Transverse colon (tissue), 4 donors: ENCODE data around the gene CISH. TPM values are rescaled to one million over a fixed set of nuclear protein-coding genes. Genes with fewer than 3 reads are reported as not detected.
A peak's percentile ranks its signal among the peaks of the same experiment; 100 is the strongest.

ENCODE experiments used
- DNase-seq: peaks from one replicate; pipeline ENCODE4 v3.0.0-alpha.2; 2019
- H3K27ac ChIP-seq, 4 donors: fragments of 200-600 bp; sonication (generic); 2 replicates each; pipeline ENCODE4 v1.5.1; 2016 to 2018; ENCODE audit warnings: inconsistent platforms in 4 of 4
- H3K27me3 ChIP-seq: fragments of 200-600 bp; sonication (generic); 2 replicates; pipeline ENCODE4 v1.5.1; 2017; ENCODE audit warnings: inconsistent platforms
- H3K36me3 ChIP-seq, 4 donors: fragments of 200-600 bp; sonication (generic); 2 replicates each; pipeline ENCODE4 v1.5.1; 2017 to 2019; ENCODE audit warnings: inconsistent platforms in 4 of 4
- H3K4me1 ChIP-seq, 4 donors: fragments of 200-600 bp; sonication (generic); 2 replicates each; pipeline ENCODE4 v1.5.1; 2017 to 2020; ENCODE audit warnings: inconsistent platforms in 4 of 4
- H3K4me3 ChIP-seq, 4 donors: fragments of 200-600 bp; sonication (generic); 1 replicate in 1 of 4; 2 replicates in 3 of 4; pipeline versions ENCODE4 v1.5.1 to v1.6.1; 2017 to 2019; ENCODE audit warnings: inconsistent platforms in 4 of 4
- H3K9me3 ChIP-seq, 2 donors: fragments of 200-600 bp; sonication (generic); 2 replicates each; pipeline ENCODE4 v1.5.1; 2017 to 2019; ENCODE audit warnings: inconsistent platforms in 2 of 2
- EP300 ChIP-seq: sonication (generic); formaldehyde crosslinking; IDR thresholded peaks from one replicate; pipeline ENCODE4 v1.6.1; 2017; ENCODE audit warnings: antibody characterized with exemption, low read depth
- POLR2A ChIP-seq: fragments of 450-650 bp; IDR thresholded peaks from one replicate; pipeline ENCODE4 v1.6.1; 2016; ENCODE audit warnings: antibody characterized with exemption, mild to moderate bottlenecking, moderate library complexity
- POLR2AphosphoS5 ChIP-seq, 3 donors: sonication (generic); formaldehyde crosslinking; IDR thresholded peaks; one replicate each; pipeline ENCODE4 v1.6.1; 2016; ENCODE audit warnings: antibody characterized with exemption in 3 of 3
- WGBS, 2 donors: methylation state at CpG; one replicate each; pipeline ENCODE4 v1.1.5; 2018; ENCODE audit warnings: low coverage in 1 of 2; 5-methylcytosine and 5-hydroxymethylcytosine counted together
- in situ Hi-C, 4 donors: fragments of 200-750 bp; cut with MboI; loops; one replicate each; pipeline versions ENCODE4 v1.15.0 to v1.15.1; 2017; ENCODE audit warnings: low sequenced_read_pairs in 3 of 4, low pct_ligation_motif_present in 1 of 4, low pct_unique_long_range_greater_than_20kb in 1 of 4
- intact Hi-C: fragments of 100-400 bp; cut with DNase I; formaldehyde crosslinking; loops from one replicate; pipeline ENCODE4 v1.15.1; 2023; ENCODE audit warnings: low total_unique reads
- total RNA-seq, 4 donors: library from RNA; depleted of rRNA; stranded (reverse); fragments of >200 nt; gene quantifications; one replicate each; pipeline ENCODE4 v1.1.0, GENCODE V29; 2016
- TF ChIP-seq, protein P1 (sequence below), 5 experiments: fragments of 200-600 bp in 3 of 5; fragments of 450-650 bp in 2 of 5; sonication (generic) in 3 of 5; IDR thresholded peaks; 1 replicate in 2 of 5; 2 replicates in 3 of 5; pipeline ENCODE4 v1.5.1; 2016 to 2017; ENCODE audit warnings: antibody characterized with exemption in 5 of 5, inconsistent platforms in 3 of 5, mild to moderate bottlenecking in 2 of 5, moderate library complexity in 1 of 5

The CISH gene
- total RNA-seq, 4 donors from 2014 or later = 3.0 to 15.9 (median 9.2) TPM

GRCh38 chr3:50599716-50600118 lies 11.9 kb downstream of the CISH start:
- Histone ChIP-seq H3K9me3 (no peaks in the 10 kb centered on the region), H3K27me3 (no peaks in the 10 kb centered on the region), H3K27ac (peak overlapping the region; percentile 91 to 98 (median 94)), H3K4me3 (no peak overlapping the region), H3K36me3 (no peaks in the 10 kb centered on the region), H3K4me1 (peaks cover 31 to 53% (median 42%) of the 10 kb centered on the region in 4 donors)
- intact Hi-C loops (no loop called here), in situ Hi-C loops (loop anchor here in 2 of 4 donors (25.0 kb wide), 1 partner anchor 788 kb away; the partner anchor contains the start of genes MANF (in 2 of the 2) and RBM15B (in 2 of the 2))
- TF ChIP-seq POLR2A (no peak), POLR2AphosphoS5 (IDR thresholded peaks at IDR 0.05) (no peak), EP300 (no peak)
- TF ChIP-seq, protein P1, sequence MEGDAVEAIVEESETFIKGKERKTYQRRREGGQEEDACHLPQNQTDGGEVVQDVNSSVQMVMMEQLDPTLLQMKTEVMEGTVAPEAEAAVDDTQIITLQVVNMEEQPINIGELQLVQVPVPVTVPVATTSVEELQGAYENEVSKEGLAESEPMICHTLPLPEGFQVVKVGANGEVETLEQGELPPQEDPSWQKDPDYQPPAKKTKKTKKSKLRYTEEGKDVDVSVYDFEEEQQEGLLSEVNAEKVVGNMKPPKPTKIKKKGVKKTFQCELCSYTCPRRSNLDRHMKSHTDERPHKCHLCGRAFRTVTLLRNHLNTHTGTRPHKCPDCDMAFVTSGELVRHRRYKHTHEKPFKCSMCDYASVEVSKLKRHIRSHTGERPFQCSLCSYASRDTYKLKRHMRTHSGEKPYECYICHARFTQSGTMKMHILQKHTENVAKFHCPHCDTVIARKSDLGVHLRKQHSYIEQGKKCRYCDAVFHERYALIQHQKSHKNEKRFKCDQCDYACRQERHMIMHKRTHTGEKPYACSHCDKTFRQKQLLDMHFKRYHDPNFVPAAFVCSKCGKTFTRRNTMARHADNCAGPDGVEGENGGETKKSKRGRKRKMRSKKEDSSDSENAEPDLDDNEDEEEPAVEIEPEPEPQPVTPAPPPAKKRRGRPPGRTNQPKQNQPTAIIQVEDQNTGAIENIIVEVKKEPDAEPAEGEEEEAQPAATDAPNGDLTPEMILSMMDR (IDR thresholded peaks at IDR 0.05) = no peak
- DNase-seq = no peak
- 86% methylated on average over 1 of the region's 1 CpG; no CpG with 5 or more reads in 1 of the 2 donors for WGBS, 2 donors

GRCh38 chr3:50599115-50599715 lies 12.4 kb downstream of the CISH start:
- DNase-seq = no peak
- intact Hi-C loops = no loop called here
- H3K4me1 ChIP-seq = peaks cover 31 to 48% (median 41%) of the 10 kb centered on the region in 4 donors
- 93% methylated on average over 6 of the region's 6 CpGs; no CpG with 5 or more reads in 1 of the 2 donors for WGBS, 2 donors
- H3K4me3 ChIP-seq = no peak overlapping the region
- H3K27me3 ChIP-seq = no peaks in the 10 kb centered on the region
- no peaks in the 10 kb centered on the region for H3K9me3 ChIP-seq
- TF ChIP-seq, protein P1 (IDR thresholded peaks at IDR 0.05) = no peak
- no peak for TF ChIP-seq POLR2A
- TF ChIP-seq EP300 = no peak
- no peak for TF ChIP-seq POLR2AphosphoS5 (IDR thresholded peaks at IDR 0.05)
- H3K36me3 ChIP-seq = no peaks in the 10 kb centered on the region
- in situ Hi-C loops = no loop called here
- H3K27ac ChIP-seq = peak overlapping the region in 3 of 4 donors; percentile 91 to 97 (median 92)

DNA sequence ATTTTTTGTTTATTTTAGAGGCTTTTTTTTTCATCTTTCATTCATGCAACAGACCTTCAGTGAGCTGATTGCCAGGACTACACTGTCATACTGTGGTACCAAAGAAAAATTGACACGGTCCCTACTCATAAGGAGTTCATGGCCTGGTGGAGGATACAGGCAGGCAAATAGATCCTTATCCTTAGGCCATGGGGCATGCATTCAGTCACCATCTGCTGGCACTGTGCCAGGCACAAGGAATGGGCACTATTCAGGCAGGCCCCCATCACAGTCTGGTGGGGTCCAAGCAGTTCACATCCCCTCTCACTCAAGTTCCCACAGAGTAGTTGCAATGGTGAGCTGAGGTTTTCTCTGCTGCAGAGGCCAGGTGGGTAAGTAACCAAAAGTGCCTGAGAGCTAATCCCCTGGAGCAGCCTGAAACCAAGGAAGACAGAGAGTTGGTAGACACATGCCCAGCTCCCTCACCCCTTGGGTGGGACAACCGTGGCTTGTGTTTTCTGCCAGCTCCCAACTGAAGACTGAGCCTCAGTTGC lies 17.3 kb downstream of the CISH start:
- 39 to 57% methylated on average over 2 of the region's 2 CpGs for WGBS, 2 donors
- peaks cover 5 to 19% (median 13%) of the 10 kb centered on the region in 4 donors for H3K4me1 ChIP-seq
- no peak for DNase-seq
- in situ Hi-C loops = no loop called here
- TF ChIP-seq, protein P1 (IDR thresholded peaks at IDR 0.05) = no peak
- TF ChIP-seq POLR2AphosphoS5 (IDR thresholded peaks at IDR 0.05) (no peak), POLR2A (no peak), EP300 (no peak)
- no peak overlapping the region for H3K27ac ChIP-seq
- intact Hi-C loops = no loop called here
- H3K9me3 ChIP-seq = no peaks in the 10 kb centered on the region
- no peak overlapping the region for H3K4me3 ChIP-seq
- H3K27me3 ChIP-seq = no peaks in the 10 kb centered on the region
- H3K36me3 ChIP-seq = no peaks in the 10 kb centered on the region

DNA sequence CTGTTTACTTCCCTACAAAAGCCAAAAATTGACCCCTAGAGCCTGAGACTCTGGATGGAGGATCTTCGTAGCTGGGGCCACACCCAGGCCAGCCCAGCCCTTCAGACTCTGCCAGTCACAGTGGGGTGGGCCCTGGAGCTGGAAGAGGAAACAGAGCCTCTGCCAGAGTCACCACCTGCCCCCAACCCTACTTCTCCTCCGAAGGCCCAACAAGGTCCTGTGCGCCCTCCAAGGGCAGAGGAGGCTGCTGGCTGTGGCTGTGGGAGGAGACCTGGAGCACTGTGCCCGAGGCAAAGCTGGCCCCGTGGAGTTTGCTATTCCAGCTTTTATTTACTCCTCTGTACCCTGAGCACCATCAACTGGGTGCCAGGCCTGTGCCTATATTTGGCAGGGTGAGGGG lies 19.0 kb downstream of the CISH start:
- Histone ChIP-seq H3K4me1 (peaks cover 5 to 18% (median 13%) of the 10 kb centered on the region in 4 donors), H3K36me3 (no peaks in the 10 kb centered on the region), H3K27me3 (no peaks in the 10 kb centered on the region), H3K9me3 (no peaks in the 10 kb centered on the region), H3K4me3 (no peak overlapping the region), H3K27ac (no peak overlapping the region)
- TF ChIP-seq POLR2A (no peak), EP300 (no peak), POLR2AphosphoS5 (IDR thresholded peaks at IDR 0.05) (no peak)
- TF ChIP-seq, protein P1 (IDR thresholded peaks at IDR 0.05) = no peak
- in situ Hi-C loops = no loop called here
- WGBS, 2 donors = 40 to 49% methylated on average over 1 to 5 of the region's 5 CpGs
- intact Hi-C loops = no loop called here
- no peak for DNase-seq
